CD4-positive, alpha-beta T cell (primary cell): Measurements from ENCODE around the gene ZNF578. TPM values are rescaled to one million over a fixed set of nuclear protein-coding genes. Genes with fewer than 3 reads are reported as not detected.

Experiments
- total RNA-seq, 174 experiments: library from RNA in 2 of 174; stranded (reverse) in 2 of 174; gene quantifications; one replicate each; pipeline ENCODE4 v1.2.3 and lab custom pipeline; 2021 to 2026

The ZNF578 gene
- total RNA-seq, 2 experiments from 2014 or later: 1.6 TPM

Other genes starting within 250 kb of the ZNF578 start
- gene ZNF766, start 184.0 kb upstream of the ZNF578 start, total RNA-seq: 10 to 100 TPM; 39.3 to 43.2 TPM
- 1 to 10 TPM; 4.8 to 5.3 TPM for gene ZNF480, start 156.4 kb upstream of the ZNF578 start, total RNA-seq
- under 1 TPM; 0.52 to 0.53 TPM for gene ZNF610, start 117.3 kb upstream of the ZNF578 start, total RNA-seq
- 10 to 100 TPM; 27.6 to 33.8 TPM for gene ZNF880, start 83.6 kb upstream of the ZNF578 start, total RNA-seq
- 10 to 100 TPM; 16.3 to 16.9 TPM for gene ZNF528, start 55.7 kb upstream of the ZNF578 start, total RNA-seq
- not detected for gene ZNF534, start 24.4 kb upstream of the ZNF578 start, total RNA-seq
- gene ZNF808, start 74.1 kb downstream of the ZNF578 start, total RNA-seq: 10 to 100 TPM; 13.4 to 15.3 TPM
- 1 to 10 TPM; 7.9 to 8.2 TPM for gene ZNF701, start 116.7 kb downstream of the ZNF578 start, total RNA-seq
- 10 to 100 TPM; 58.7 to 60.2 TPM for gene ZNF83, start 184.8 kb downstream of the ZNF578 start, total RNA-seq